GM18907 (cell line): ENCODE measurements around the gene IQCF5.
"Not testable (repeated sequence)": the region's sequence is repeated elsewhere in the genome, so short reads cannot be mapped to it uniquely, and the experiment has no call there.

Experiments used
- ATAC-seq: cut with Tn5 transposase; IDR thresholded peaks from one replicate; pipeline ENCODE4 v1.9.1; 2021; ENCODE audit warnings: mild to moderate bottlenecking, moderate library complexity; ENCODE audit not compliant: unreplicated experiment

IQCF5 gene

DNA sequence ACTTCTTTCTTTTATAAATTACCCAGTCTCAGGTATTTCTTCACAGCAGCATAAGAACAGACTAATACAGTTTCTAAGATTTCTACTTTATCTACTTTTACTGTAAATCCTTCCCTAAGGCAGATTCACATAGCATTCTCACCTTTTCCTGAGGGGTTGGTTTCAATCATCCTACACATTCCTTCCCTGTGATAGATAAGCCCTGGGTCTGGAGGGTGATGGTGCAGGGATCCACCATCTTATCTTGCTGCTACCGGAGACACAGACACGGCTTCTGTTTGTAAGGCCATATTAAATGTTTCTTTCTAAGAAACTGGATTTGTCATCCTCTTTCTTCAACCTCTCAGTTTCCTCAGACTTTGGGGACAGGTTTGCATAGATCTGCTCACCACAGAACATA is 6.1 kb downstream of the IQCF5 start:
- no peak for ATAC-seq

DNA sequence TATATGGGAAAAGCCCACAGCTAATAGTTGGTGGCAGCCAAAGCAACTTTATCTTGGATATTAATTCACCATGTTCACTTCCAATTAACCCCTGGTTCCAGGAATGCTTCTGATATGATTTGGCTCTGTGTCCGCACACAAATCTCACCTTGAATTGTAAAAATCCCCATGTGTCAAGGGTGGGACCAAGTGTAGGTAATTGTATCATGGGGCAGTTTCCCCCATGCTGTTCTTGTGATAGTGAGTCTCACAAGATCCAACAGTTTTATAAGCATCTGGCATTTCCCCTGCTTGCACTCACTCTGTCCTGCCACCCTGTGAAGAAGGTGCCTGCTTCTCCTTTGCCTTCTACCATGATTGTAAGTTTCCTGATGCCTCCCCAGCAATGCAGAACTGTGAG is 6.5 kb downstream of the IQCF5 start:
- not testable (repeated sequence) for ATAC-seq

DNA sequence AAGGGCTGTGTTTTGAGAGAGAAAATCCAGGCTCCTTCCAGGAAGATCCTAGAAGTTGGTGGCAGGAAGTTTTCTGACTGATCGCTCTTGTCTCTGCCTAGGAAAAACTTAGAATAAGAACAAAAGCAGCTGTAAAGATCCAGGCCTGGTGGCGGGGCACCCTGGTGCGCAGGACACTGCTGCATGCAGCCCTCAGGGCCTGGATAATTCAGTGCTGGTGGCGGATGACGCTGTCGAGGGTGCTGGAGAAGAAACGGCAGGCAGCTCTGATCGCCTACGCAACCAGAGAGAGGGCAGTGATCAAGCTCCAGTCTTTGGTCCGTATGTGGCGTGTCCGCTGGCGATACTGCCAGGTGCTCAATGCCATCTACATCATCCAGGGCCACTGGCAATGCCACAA is 12.5 kb downstream of the IQCF5 start:
- no peak for ATAC-seq

DNA sequence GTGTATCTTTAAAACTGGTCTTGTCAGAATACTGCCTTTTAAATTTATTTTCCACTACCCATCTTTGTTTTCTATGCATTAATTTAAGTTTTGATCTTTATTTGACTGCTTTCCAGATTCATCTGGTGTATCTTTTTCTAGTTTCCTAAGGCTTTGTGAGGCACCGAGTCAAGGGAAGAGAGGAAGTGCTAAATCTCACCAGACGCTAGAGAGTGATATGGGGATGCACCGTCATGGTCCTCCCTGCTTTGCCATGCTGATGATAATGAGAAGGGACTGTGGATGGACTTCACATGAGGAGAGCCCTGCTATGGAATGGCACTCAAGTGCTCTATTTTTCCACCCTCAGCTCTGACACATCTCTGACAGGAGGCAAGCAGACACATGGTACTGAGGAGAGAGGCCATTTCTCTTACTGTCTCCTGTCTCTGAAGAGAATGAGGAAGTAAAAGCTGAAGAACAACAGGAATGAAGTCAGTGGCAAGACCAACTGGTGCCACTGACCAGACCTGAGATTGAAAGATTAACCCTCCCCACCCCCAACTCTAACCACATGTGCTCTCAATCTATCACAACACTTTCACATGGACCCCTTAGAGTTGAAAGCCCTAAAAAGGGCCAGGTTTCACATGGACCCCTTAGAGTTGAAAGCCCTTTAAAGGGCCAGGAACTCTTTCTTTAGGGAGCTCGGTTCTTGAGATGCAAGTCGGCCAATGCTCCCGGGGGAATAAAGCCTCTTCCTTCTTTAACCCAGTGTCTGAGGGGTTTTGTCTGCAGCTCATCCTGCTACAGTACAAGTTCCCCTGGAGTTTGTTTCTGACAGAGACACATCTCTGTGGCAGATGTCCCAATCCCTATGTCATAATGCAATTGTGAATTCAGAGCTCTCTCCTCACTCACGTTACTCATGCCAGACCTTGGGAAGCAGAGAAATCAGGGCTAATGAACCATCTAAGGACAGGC is 14.4 kb downstream of the IQCF5 start, which contains the start of gene IQCF2:
Gene IQCF2 (plus strand): TSS at position 913 of the 963 bp plus-strand sequence. CDS start 52 bp downstream, outside the sequence.
- ATAC-seq = no peak

DNA sequence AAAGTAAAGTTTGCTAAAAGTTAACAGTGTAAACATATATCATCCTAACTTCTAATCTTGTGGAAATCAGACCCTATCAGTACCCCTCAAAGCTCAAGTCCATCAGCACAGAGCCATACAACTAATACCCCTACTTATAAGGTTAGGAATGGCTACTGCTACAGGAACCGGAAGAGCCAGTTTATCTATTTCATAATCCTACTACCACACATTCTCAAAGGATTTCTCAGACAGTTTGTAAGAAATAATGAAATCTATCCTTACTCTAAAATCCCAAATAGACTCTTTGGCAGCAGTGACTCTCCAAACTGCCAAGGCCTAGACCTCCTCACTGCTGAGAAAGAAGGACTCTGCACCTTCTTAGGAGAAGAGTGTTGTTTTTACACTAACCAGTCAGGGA is 20.0 kb downstream of the IQCF5 start:
- ATAC-seq = not testable (repeated sequence)

DNA sequence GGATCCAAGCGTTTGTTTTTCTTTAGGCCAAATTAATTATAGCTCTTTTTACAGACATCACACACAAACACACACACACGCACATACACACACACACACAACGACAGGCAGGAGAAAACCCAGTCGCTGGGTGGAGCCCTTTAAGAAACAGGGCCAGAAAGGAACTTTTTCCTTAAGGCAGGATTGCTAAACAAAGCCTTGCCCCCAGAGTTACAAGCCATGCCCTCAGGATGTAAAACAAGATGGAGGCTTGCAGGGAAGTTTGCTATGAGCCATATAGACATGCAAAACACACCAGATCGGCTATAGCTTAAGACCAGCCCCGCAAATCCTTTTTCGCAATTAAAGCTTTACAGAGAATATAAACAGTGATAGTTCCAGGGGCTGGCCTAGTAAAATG is 30.3 kb downstream of the IQCF5 start:
- ATAC-seq = no peak

DNA sequence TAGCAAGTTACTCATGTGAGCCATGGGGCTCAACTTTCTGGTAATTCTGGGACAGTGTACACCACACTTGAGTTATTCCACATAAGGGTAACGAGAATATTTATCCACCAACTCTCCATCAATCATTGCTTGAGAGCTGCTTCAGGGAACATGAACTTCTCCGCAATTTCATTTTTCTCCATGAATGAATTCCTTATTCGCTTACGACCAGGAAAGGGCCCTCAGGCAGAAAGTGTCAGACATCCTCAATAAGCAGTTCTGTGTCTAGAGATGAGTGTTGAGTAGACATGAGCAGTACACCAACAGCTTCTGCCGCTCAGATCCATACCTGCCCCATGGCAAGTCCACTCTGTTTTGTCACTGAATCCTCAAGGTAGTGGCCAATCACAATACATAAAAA is 38.8 kb downstream of the IQCF5 start:
- ATAC-seq = no peak

DNA sequence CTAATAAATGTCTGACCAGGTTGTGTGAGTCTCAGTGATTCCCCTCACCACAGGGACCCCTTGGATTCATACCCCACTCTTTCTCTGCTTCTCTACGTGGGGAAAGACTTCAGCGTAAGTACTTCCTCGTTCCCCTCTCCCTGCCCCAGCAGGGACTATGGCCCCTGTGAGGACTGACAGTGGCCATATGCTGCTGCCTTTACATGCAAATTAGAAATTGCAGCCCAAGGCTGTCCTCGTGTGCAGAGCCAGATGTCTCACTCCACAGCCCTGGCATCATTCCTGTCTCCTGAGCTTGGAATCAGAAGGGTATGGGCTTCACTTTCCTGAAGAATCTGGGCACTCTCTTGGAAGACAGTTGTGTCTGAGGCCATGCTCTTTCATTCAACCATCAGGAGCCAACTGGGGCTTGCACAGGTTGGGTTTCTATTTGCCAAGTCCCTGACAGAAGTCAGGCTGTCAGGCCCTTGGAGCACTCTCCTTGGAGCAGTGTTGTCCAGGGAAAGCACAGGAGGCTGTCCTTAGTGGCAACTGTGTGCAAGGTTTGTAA is 44.5 kb downstream of the IQCF5 start:
- ATAC-seq = no peak

DNA sequence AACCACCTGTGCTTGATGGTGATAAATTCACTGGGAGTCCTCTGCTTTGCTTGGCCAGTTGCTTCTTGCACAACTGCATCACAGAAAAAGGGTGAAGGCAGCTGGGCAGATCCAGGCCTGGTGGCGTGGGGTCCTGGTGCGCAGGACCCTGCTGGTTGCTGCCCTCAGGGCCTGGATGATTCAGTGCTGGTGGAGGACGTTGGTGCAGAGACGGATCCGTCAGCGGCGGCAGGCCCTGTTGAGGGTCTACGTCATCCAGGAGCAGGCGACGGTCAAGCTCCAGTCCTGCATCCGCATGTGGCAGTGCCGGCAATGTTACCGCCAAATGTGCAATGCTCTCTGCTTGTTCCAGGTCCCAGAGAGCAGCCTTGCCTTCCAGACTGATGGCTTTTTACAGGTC is 45.1 kb downstream of the IQCF5 start:
- no peak for ATAC-seq

DNA sequence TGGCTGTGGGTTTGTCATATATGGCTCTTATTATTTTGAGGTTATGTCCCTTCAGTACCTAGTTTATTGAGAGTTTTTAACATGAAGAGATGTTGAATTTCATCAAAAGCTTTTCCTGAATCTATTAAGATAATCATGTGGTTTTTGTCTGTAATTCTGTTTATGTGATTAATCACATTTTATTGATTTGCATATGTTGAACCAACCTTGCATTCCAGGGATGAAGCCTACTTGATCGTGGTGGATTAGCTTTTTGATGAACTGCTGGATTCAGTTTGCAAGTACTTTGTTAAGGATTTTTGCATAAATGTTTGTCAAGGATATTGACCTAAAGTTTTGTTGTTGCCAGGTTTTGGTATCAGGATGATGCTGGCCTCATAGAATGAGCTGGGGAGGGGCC is 47.1 kb downstream of the IQCF5 start:
- no peak for ATAC-seq
